Activated CD8-positive, alpha-beta memory T cell treated with anti-CD3 and anti-CD28 coated beads for 36 hours (primary cell): ENCODE data around the gene RSU1. TPM values are rescaled to one million over a fixed set of nuclear protein-coding genes. Genes with fewer than 3 reads are reported as not detected.
"Not testable (repeated sequence)": the region's sequence is repeated elsewhere in the genome, so short reads cannot be mapped to it uniquely, and the experiment has no call there.

Experiments used
- CTCF ChIA-PET: fragments of 350-600 bp; sonication (Branson Sonifier 250); formaldehyde crosslinking; loops from one replicate; lab custom pipeline; 2021; ENCODE audit warnings: antibody characterized with exemption; lab: Charles Lee
- POLR2A ChIA-PET: fragments of 350-600 bp; sonication (Branson Sonifier 250); formaldehyde crosslinking; loops from one replicate; lab custom pipeline; 2021; ENCODE audit warnings: antibody characterized with exemption; lab: Charles Lee
- total RNA-seq, 2 experiments: library from RNA; stranded (reverse); gene quantifications; one replicate each; pipeline ENCODE4 v1.2.3, GENCODE V29; 2021

Gene RSU1
- total RNA-seq, 2 experiments from 2014 or later = 53.6 to 58.1 TPM

DNA sequence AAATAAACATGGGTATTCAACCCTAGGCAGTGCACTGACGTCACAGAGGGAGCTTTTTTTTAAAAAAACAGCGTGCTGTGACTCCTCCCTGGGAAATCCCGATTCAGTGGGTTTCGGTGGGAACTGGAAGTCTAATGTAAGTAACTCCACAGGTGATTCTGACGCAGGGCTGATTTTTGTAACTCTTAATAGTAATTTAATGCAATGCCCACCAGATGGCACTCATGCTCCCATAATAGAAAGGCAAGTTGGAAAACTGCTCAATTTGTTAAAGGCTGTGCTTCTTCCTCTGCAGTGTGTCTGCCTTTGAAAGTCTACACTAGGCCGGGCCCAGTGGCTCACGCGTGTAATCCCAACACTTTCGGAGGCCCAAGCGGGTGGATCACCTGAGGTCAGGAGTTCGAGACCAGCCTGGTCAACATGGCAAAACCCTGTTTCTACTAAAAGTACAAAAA lies 10.9 kb upstream of the RSU1 start:
- POLR2A ChIA-PET = no interaction called here

GRCh38 chr10:16827474-16827873 lies 10.2 kb upstream of the RSU1 start:
- CTCF ChIA-PET = interaction anchor here (1.0 to 1.7 kb wide), 3 partner anchors 10 to 429 kb away, joined by 3 to 7 read pairs (median 4); no protein-coding TSS in a partner anchor
- POLR2A ChIA-PET = not testable (repeated sequence)

More for the DNA sequence above, 10.9 kb upstream of the RSU1 start:
- CTCF ChIA-PET = interaction anchor here (0.7 to 1.7 kb wide), 4 partner anchors 9 to 429 kb away, joined by 3 to 7 read pairs (median 4); no protein-coding TSS in a partner anchor

GRCh38 chr10:16822726-16823360 lies 5.6 kb upstream of the RSU1 start:
- CTCF ChIA-PET = interaction anchor here (0.7 kb wide), 1 partner anchor 14 kb away, joined by 3 read pairs; no protein-coding TSS in a partner anchor
- POLR2A ChIA-PET = no interaction called here

- ChIA-PET CTCF (no interaction called here), POLR2A (no interaction called here)
These were observed 4.8 kb upstream of the RSU1 start for GRCh38 chr10:16822027-16822426.

DNA sequence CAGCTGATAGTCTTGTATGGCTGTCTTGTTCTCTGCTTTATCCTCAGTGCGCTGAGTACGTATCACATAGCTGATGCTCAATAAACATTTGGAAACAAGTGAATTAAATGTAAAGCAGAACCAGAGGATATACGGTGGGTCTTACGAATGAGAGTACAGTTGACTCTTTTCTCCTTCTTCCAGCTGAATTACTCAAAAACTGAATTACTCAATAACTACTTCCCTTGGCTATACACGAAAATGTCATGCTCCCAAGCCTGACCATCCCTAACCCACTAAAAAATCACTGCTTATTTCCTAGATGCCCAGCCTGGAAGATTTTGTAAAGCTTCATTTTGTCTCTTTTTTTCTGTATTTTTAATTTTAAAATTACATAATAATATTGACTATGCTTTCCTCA lies 3.2 kb upstream of the RSU1 start:
- ChIA-PET POLR2A (no interaction called here), CTCF (no interaction called here)

GRCh38 chr10:16820018-16820417 lies 2.8 kb upstream of the RSU1 start:
- CTCF ChIA-PET = no interaction called here
- POLR2A ChIA-PET = interaction anchor here (0.5 kb wide), 1 partner anchor 807 kb away, joined by 3 read pairs; no protein-coding TSS in a partner anchor

GRCh38 chr10:16819436-16819835 lies 2.2 kb upstream of the RSU1 start:
- ChIA-PET CTCF (no interaction called here), POLR2A (interaction anchor here (0.5 kb wide), 1 partner anchor 808 kb away, joined by 3 read pairs; no protein-coding TSS in a partner anchor)

DNA sequence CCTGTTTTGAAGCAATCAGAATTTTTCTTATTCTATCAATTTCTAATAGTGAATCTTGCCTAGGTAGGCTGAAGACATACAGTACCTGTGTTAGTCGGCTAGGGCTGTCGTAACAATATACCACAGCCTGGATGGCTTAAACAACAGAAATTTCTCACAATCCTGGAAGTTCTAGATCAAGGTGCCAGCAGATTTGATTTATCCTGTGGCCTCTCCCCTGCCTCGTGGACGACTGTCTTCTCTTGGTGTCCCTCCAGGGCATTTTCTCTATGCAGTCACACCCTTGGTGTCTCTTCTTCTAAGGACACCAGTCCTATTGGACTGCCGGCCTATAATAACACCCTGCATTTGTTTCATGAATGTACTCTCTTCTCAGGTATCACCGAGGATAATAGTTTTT lies 1.8 kb upstream of the RSU1 start:
- ChIA-PET CTCF (no interaction called here), POLR2A (no interaction called here)

DNA sequence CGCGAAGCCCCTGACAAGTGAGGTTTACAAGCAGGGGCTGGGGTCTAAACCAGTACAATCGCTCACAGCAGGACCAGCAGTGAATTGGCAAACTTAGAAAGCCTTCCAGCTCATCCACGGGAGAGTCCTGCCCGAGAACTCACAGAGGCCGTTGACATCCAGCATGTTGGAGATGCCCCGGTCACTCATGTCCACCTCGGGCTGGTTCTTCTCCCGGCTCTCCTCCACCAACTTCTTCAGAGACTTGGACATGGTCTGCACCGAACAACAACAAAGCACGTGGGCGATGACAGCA lies 447 bp downstream of the RSU1 start:
- ChIA-PET CTCF (interaction anchor here (0.9 to 1.3 kb wide), 2 partner anchors 26 to 28 kb away, joined by 3 read pairs; no protein-coding TSS in a partner anchor), POLR2A (interaction anchor here (0.8 kb wide), 1 partner anchor 14 kb away, joined by 4 read pairs; no protein-coding TSS in a partner anchor)

DNA sequence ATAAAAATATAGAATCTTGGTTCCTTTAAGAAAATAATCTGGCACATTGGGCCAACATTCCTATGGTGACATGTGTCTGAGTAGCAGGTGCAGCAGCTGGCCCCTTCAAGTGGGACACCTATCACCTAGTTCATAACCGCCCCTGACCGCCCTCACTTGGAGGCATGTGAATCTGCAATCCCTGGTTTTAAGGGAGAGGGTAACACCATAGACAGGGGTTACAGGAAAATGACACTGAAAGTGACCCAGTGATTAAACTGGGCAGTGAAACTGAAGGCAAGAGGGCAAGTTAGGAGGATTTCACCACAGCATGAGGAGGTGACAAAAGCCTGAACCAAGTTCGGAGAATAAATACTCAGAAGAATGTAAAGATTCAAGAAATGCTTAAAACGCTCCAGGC lies 1.1 kb downstream of the RSU1 start:
- ChIA-PET CTCF (no interaction called here), POLR2A (no interaction called here)

DNA sequence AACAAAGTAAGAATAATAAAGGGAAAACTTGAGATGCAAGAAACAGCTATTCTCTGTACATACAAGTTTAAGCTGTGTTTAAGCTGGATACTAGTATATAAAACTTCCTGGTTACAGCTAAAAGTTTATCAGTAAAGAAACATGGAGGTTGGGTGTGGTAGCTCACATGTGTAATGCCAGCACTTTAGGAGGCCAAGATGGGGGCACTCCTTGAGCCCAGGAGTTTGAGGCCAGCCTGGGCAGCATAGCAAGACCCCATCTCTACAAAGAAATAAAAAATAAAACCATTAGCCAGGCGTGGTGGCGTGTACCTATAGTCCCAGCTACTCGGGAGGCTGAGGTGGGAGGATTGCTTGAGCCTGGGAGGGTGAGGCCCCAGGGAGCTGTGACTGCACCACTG lies 3.2 kb downstream of the RSU1 start:
- ChIA-PET POLR2A (no interaction called here), CTCF (interaction anchor here (0.7 kb wide), 1 partner anchor 700 kb away, joined by 4 read pairs; no protein-coding TSS in a partner anchor)

- POLR2A ChIA-PET = interaction anchor here (0.6 to 0.7 kb wide), 3 partner anchors 23 to 1518 kb away, joined by 3 read pairs; no protein-coding TSS in a partner anchor
- CTCF ChIA-PET = no interaction called here
These were observed 4.5 kb downstream of the RSU1 start for GRCh38 chr10:16812676-16813075.

DNA sequence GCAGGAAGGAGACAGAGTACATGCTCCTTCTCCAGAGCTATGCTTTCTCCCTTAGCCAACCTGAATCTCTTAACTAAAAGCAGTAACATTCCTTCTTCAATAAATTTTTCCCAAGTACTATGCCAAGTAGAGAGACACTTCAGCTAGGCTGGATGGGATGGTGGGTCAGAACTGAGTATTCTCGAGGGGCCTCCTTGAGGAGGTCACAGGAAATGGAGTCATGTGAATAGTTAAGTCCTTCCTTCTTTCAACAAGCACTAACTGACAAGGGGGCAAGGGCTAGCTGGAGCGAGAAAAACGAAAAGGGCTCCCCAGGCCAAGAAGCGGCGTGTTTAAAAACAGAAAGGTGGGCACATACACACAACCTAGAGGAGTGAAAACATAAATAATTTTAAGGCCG lies 5.5 kb downstream of the RSU1 start:
- CTCF ChIA-PET = interaction anchor here (0.5 kb wide), 1 partner anchor 416 kb away, joined by 3 read pairs; the partner anchor contains the start of gene VIM
- POLR2A ChIA-PET = no interaction called here

- POLR2A ChIA-PET = no interaction called here
- CTCF ChIA-PET = interaction anchor here (0.5 kb wide), 1 partner anchor 417 kb away, joined by 3 read pairs; the partner anchor contains the start of gene VIM
These were observed 5.9 kb downstream of the RSU1 start for GRCh38 chr10:16811292-16811691.

DNA sequence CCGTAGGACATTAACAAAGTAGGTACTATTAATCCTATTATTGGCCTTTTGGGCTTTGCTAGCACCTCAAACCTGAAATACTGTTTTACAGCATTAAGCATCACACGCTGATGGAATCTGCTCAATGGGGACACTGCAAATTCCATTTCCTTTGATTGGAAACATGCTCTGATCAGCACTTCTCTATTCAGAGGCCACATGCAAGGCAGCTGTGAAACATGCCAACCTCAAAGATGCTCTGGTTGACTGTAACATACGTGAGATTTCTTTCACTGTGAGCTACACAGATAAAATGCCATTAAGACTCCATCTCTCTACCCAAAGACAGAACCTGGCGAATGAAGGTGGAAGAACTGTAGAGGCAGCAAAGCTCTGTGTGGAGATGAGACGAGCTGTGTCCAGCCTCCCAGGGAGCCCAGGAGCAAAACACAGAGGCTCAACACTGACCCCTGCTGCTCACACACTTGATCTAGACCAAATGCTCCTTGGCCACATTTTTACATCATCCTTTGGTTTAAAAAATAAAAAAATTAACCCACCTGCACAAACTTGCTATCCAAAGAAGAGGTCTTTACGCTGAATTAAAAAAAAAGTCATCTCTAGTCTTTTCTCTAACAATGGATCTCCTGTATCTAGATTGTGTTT lies 8.0 kb downstream of the RSU1 start:
- CTCF ChIA-PET = interaction anchor here (0.7 to 1.9 kb wide), 2 partner anchors 14 to 907 kb away, joined by 3 to 5 read pairs; no protein-coding TSS in a partner anchor
- POLR2A ChIA-PET = no interaction called here

GRCh38 chr10:16804123-16804522 lies 13.1 kb downstream of the RSU1 start:
- POLR2A ChIA-PET = interaction anchor here (0.8 kb wide), 1 partner anchor 13 kb away, joined by 4 read pairs; the partner anchor contains the start of gene RSU1
- CTCF ChIA-PET = no interaction called here

GRCh38 chr10:16803464-16803863 lies 13.8 kb downstream of the RSU1 start:
- CTCF ChIA-PET = no interaction called here
- POLR2A ChIA-PET = no interaction called here

DNA sequence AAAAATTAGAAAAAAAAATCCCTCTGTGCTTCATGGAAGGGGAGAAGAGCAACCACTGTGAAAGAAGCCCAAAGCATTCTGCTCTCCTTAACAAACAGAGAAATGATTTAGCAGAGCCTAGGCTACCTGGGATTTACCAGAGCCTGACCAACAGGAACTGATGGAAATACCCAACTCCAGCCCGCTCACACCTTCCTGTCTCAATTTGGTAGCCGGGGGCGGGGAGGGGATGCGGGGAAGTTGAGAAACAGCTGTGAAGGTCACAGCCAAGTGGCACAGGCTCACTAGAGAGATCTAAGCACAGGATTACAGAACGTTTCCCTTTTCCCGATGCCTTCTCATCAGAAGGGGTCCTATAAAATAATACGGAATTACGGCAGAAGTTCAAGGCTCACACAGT lies 17.6 kb downstream of the RSU1 start:
- POLR2A ChIA-PET = no interaction called here
- CTCF ChIA-PET = no interaction called here

- POLR2A ChIA-PET = no interaction called here
- CTCF ChIA-PET = interaction anchor here (0.9 kb wide), 1 partner anchor 10 kb away, joined by 3 read pairs; no protein-coding TSS in a partner anchor
These were observed 18.7 kb downstream of the RSU1 start for GRCh38 chr10:16798571-16798970.
